ENCODE data around the gene BCL2L14.

The BCL2L14 gene

GRCh38 chr12:12064596-12064995, 6.1 kb upstream of the BCL2L14 start:
- no peak for DNase-seq

- no peak for DNase-seq
These were observed 2.0 kb upstream of the BCL2L14 start for GRCh38 chr12:12068751-12069150.

GRCh38 chr12:12069821-12070548, 754 bp upstream of the BCL2L14 start:
- DNase-seq: no peak

GRCh38 chr12:12072064-12072760, 1.5 kb downstream of the BCL2L14 start:
- DNase-seq: peak; percentile 45 to 51

- DNase-seq: no peak
These were observed 8.6 kb downstream of the BCL2L14 start for GRCh38 chr12:12079291-12079690.

- no peak for DNase-seq
These were observed 11.2 kb downstream of the BCL2L14 start for GRCh38 chr12:12081836-12082497.

- no peak for DNase-seq
These were observed 12.9 kb downstream of the BCL2L14 start for GRCh38 chr12:12083688-12084087.

GRCh38 chr12:12086362-12086761, 15.6 kb downstream of the BCL2L14 start:
- no peak for DNase-seq

- no peak for DNase-seq
These were observed 16.4 kb downstream of the BCL2L14 start for GRCh38 chr12:12086973-12087692.

GRCh38 chr12:12087693-12088034, 16.9 kb downstream of the BCL2L14 start:
- no peak for DNase-seq

- no peak for DNase-seq
These were observed 17.4 kb downstream of the BCL2L14 start for GRCh38 chr12:12088147-12088546.

GRCh38 chr12:12088761-12089160, 18.0 kb downstream of the BCL2L14 start:
- no peak for DNase-seq

GRCh38 chr12:12091071-12091470, 20.3 kb downstream of the BCL2L14 start:
- DNase-seq: no peak

GRCh38 chr12:12091977-12092663, 21.4 kb downstream of the BCL2L14 start:
- no peak for DNase-seq

GRCh38 chr12:12094481-12094880, 23.7 kb downstream of the BCL2L14 start:
- DNase-seq: no peak

- DNase-seq: no peak
These were observed 24.3 kb downstream of the BCL2L14 start for GRCh38 chr12:12095021-12095420.

- no peak for DNase-seq
These were observed 27.4 kb downstream of the BCL2L14 start for GRCh38 chr12:12097891-12098690.

GRCh38 chr12:12098691-12099015, 27.9 kb downstream of the BCL2L14 start:
- DNase-seq: no peak

GRCh38 chr12:12099102-12099501, 28.4 kb downstream of the BCL2L14 start:
- no peak for DNase-seq

- no peak for DNase-seq
These were observed 36.9 kb downstream of the BCL2L14 start for GRCh38 chr12:12107678-12108077.

GRCh38 chr12:12108441-12109058, 37.8 kb downstream of the BCL2L14 start:
- DNase-seq: no peak

All from activated T-cell treated with anti-CD3 and anti-CD28 coated beads, Interleukin-2, amount 50 U/mL, for 48 hours (primary cell).